Measurements from ENCODE around the gene DUSP1. TPM values are rescaled to one million over a fixed set of nuclear protein-coding genes. Genes with fewer than 3 reads are reported as not detected.

Gene DUSP1
- total and polyA plus RNA-seq, 9 of the 15 experiments (the other 6 are each of a cell fraction or from before 2014, with no cell fraction given): 2.1 to 14.2 (median 8.5) TPM

- TF ChIP-seq NR2C1 (IDR thresholded peaks at IDR 0.05) (no peak), NR2C1 (tag; IDR thresholded peaks at IDR 0.05) (no peak), MAFK (IDR thresholded peaks at IDR 0.05; ENCODE audit: low read length) (no peak), SRF (CRISPR knock-in tag; IDR thresholded peaks at IDR 0.05) (peak in 1 of 2 experiments; percentile 61; a peak in 1 of 4 replicates), SMAD2 (IDR thresholded peaks at IDR 0.05; ENCODE audit: low read depth, low read length) (no peak), HMGN3 (IDR thresholded peaks at IDR 0.05; ENCODE audit: borderline replicate concordance, extremely low read depth, insufficient read length, low read depth, low read length) (peak; percentile 72), CLOCK (CRISPR knock-in tag; IDR thresholded peaks at IDR 0.05; ENCODE audit: borderline replicate concordance) (no peak), CHD2 (IDR thresholded peaks at IDR 0.05; ENCODE audit: low read depth, low read length) (0 out of 2 replicates have a peak, but pooled peaks have one; percentile 39), ZNF274 (IDR thresholded peaks at IDR 0.05; ENCODE audit: borderline replicate concordance, low read depth, low read length) (no peak), PURB (CRISPR knock-in tag; IDR thresholded peaks at IDR 0.05; ENCODE audit: low read depth) (no peak), HMG20B (CRISPR knock-in tag; IDR thresholded peaks at IDR 0.05) (no peak), ZNF140 (CRISPR knock-in tag; IDR thresholded peaks at IDR 0.05) (no peak), ZNF695 (CRISPR knock-in tag; IDR thresholded peaks at IDR 0.05) (no peak), ZNF707 (CRISPR knock-in tag; conservative IDR thresholded peaks at IDR 0.05) (0 out of 2 replicates have a peak, but pooled peaks have one; percentile 10), ZNF280A (IDR thresholded peaks at IDR 0.05; ENCODE audit: low read depth, partially characterized antibody) (no peak)
- TF ChIP-seq, protein P1, sequence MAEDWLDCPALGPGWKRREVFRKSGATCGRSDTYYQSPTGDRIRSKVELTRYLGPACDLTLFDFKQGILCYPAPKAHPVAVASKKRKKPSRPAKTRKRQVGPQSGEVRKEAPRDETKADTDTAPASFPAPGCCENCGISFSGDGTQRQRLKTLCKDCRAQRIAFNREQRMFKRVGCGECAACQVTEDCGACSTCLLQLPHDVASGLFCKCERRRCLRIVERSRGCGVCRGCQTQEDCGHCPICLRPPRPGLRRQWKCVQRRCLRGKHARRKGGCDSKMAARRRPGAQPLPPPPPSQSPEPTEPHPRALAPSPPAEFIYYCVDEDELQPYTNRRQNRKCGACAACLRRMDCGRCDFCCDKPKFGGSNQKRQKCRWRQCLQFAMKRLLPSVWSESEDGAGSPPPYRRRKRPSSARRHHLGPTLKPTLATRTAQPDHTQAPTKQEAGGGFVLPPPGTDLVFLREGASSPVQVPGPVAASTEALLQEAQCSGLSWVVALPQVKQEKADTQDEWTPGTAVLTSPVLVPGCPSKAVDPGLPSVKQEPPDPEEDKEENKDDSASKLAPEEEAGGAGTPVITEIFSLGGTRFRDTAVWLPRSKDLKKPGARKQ (CRISPR knock-in tag; IDR thresholded peaks at IDR 0.05): no peak
- TF ChIP-seq, protein P2, sequence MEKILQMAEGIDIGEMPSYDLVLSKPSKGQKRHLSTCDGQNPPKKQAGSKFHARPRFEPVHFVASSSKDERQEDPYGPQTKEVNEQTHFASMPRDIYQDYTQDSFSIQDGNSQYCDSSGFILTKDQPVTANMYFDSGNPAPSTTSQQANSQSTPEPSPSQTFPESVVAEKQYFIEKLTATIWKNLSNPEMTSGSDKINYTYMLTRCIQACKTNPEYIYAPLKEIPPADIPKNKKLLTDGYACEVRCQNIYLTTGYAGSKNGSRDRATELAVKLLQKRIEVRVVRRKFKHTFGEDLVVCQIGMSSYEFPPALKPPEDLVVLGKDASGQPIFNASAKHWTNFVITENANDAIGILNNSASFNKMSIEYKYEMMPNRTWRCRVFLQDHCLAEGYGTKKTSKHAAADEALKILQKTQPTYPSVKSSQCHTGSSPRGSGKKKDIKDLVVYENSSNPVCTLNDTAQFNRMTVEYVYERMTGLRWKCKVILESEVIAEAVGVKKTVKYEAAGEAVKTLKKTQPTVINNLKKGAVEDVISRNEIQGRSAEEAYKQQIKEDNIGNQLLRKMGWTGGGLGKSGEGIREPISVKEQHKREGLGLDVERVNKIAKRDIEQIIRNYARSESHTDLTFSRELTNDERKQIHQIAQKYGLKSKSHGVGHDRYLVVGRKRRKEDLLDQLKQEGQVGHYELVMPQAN (IDR thresholded peaks at IDR 0.05; ENCODE audit: borderline replicate concordance): peak; percentile 80
- TF ChIP-seq, protein P3, sequence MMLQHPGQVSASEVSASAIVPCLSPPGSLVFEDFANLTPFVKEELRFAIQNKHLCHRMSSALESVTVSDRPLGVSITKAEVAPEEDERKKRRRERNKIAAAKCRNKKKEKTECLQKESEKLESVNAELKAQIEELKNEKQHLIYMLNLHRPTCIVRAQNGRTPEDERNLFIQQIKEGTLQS (IDR thresholded peaks at IDR 0.05): peak; percentile 99
- TF ChIP-seq, protein P3 (CRISPR knock-in tag; conservative IDR thresholded peaks at IDR 0.05): peak; percentile 72
Measured at GRCh38 chr5:172770675-172771438, at the start of gene DUSP1 (continued).
